Muscle of leg (tissue), 11 donors: ENCODE data around the gene CHSY3. TPM values are rescaled to one million over a fixed set of nuclear protein-coding genes. Genes with fewer than 3 reads are reported as not detected.
"Not testable (repeated sequence)": the region's sequence is repeated elsewhere in the genome, so short reads cannot be mapped to it uniquely, and the experiment has no call there.

ENCODE experiments used
- DNase-seq: peaks from one replicate; pipeline ENCODE4 v3.0.0; 2013
- H3K27ac ChIP-seq: one replicate; pipeline ENCODE4 v1.5.1; 2013; ENCODE audit warnings: mild to moderate bottlenecking, low read length, control low read depth
- H3K27me3 ChIP-seq: one replicate; pipeline ENCODE4 v1.6.1; 2013; ENCODE audit warnings: low read length; ENCODE audit not compliant: control insufficient read depth, insufficient read depth
- H3K36me3 ChIP-seq: one replicate; pipeline ENCODE4 v1.6.1; 2013; ENCODE audit warnings: low read length; ENCODE audit not compliant: control insufficient read depth, insufficient read depth
- H3K4me1 ChIP-seq: one replicate; pipeline ENCODE4 v1.6.1; 2013; ENCODE audit warnings: low read length; ENCODE audit not compliant: control insufficient read depth, insufficient read depth
- H3K4me3 ChIP-seq: one replicate; pipeline ENCODE4 v1.5.1; 2013; ENCODE audit warnings: low read length, control low read depth
- H3K9me3 ChIP-seq: replicated peaks from 2 replicates; pipeline ENCODE4 v1.6.1; 2013; ENCODE audit warnings: low read depth, low read length; ENCODE audit not compliant: control insufficient read depth
- WGBS: methylation state at CpG from one replicate; pipeline ENCODE4 v1.1.5; 2013; ENCODE audit warnings: missing lambda C conversion rate; ENCODE audit not compliant: insufficient coverage; 5-methylcytosine and 5-hydroxymethylcytosine counted together
- polyA plus RNA-seq, 8 donors: library from polyadenylated mRNA; unstranded; fragments of 120-200 nt; gene quantifications; one replicate each; pipeline versions ENCODE4 v1.2.1 to v1.2.3, GENCODE V29; 2013; ENCODE audit warnings: inconsistent platforms in 1 of 8, low replicate concordance in 1 of 8; ENCODE audit not compliant: insufficient read length in 8 of 8, insufficient read depth in 1 of 8
- total RNA-seq: library from RNA; stranded (reverse); fragments of 120-200 nt; gene quantifications from one replicate; pipeline ENCODE4 v1.2.4, GENCODE V29; 2013

Gene CHSY3
- total and polyA plus RNA-seq, 9 donors, result 4.5 to 9.3 (median 6.3) TPM

DNA sequence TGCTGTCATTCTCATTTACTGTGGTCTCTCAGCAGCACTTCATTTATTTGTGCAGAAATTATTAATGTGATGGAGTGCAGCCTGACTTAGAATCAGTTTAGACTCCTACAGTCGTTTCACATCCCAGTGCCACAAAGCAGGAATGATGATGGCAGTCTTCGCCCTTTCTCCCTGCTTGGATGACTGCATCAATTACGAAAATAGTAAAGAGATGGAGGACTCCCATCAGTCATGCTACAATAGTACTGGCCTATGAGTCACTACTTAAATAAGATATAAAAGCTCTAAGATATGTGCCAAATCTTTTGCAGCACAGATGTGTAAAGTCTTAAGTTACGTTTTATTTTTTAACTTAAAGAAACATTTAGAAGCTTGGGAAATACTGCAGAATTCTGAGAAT is 263.9 kb downstream of the CHSY3 start:
- Histone ChIP-seq H3K27ac (no peak overlapping the region), H3K4me3 (no peak overlapping the region), H3K9me3 (no peaks in the 10 kb centered on the region), H3K4me1 (no peaks in the 10 kb centered on the region), H3K36me3 (no peaks in the 10 kb centered on the region), H3K27me3 (no peaks in the 10 kb centered on the region)
- DNase-seq, result peak; percentile 47
- no CpG with 5 or more reads among the region's 4 CpGs for WGBS

- Histone ChIP-seq H3K4me1 (no peaks in the 10 kb centered on the region), H3K36me3 (no peaks in the 10 kb centered on the region), H3K27me3 (no peaks in the 10 kb centered on the region), H3K27ac (no peak overlapping the region), H3K9me3 (no peaks in the 10 kb centered on the region), H3K4me3 (no peak overlapping the region)
- no peak for DNase-seq
Measured at GRCh38 chr5:130171699-130172098, 267.4 kb downstream of the CHSY3 start.

DNA sequence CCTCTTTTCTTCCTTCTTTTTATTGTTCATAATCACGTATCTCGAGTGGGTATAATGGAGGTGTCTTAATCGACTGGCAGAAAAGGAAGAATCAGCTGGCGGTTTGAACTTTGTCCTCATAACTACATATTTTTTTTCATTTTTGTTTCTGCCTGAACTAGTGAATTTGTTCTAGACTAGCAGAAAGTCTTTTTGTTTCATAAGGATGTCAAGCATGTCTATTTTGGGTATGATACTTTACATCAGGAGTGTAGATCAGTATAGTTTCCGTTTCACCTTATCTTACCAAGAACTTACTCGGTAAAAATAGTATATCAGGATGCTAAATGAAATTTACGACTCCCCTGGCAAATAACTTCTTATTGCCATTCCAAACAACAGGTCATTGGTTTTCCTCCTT is 278.9 kb downstream of the CHSY3 start:
- no peaks in the 10 kb centered on the region for H3K27me3 ChIP-seq
- no peaks in the 10 kb centered on the region for H3K9me3 ChIP-seq
- WGBS, result no CpG with 5 or more reads among the region's 7 CpGs
- no peak overlapping the region for H3K27ac ChIP-seq
- H3K4me3 ChIP-seq, result no peak overlapping the region
- H3K36me3 ChIP-seq, result no peaks in the 10 kb centered on the region
- no peaks in the 10 kb centered on the region for H3K4me1 ChIP-seq
- DNase-seq, result no peak

GRCh38 chr5:130189961-130190360 is 285.7 kb downstream of the CHSY3 start:
- no peaks in the 10 kb centered on the region for H3K27me3 ChIP-seq
- DNase-seq, result no peak
- no peaks in the 10 kb centered on the region for H3K4me1 ChIP-seq
- no peak overlapping the region for H3K27ac ChIP-seq
- H3K9me3 ChIP-seq, result no peaks in the 10 kb centered on the region
- 95% methylated on average over 3 of the region's 4 CpGs for WGBS
- no peaks in the 10 kb centered on the region for H3K36me3 ChIP-seq
- no peak overlapping the region for H3K4me3 ChIP-seq

- DNase-seq, result no peak
Measured at GRCh38 chr5:130198927-130199326, 294.7 kb downstream of the CHSY3 start.

DNA sequence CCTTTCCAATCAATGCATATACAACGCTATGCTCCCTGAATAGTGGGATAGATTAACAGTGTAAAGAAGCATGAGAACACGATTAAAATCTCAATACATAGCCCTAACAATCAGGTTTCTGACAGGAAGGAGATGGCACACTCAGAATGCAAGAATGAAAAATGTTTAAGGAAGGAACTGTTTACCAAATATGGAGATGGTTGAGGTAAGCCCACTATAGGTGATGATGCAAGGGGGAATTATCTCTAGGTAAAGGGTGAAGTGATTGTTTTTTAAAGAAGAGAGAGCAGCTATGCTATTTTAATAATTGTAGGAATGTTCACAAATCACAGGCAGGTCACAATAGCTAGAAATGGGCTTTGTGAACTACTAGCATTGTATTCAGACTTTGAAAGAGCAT is 302.4 kb downstream of the CHSY3 start:
- WGBS, result no CpG with 5 or more reads among the region's 2 CpGs
- H3K27ac ChIP-seq, result no peak overlapping the region
- no peaks in the 10 kb centered on the region for H3K27me3 ChIP-seq
- H3K36me3 ChIP-seq, result no peaks in the 10 kb centered on the region
- no peak overlapping the region for H3K4me3 ChIP-seq
- H3K9me3 ChIP-seq, result no peaks in the 10 kb centered on the region
- H3K4me1 ChIP-seq, result no peaks in the 10 kb centered on the region
- DNase-seq, result no peak

More at GRCh38 chr5:130198927-130199326, 294.7 kb downstream of the CHSY3 start:
- H3K36me3 ChIP-seq, result no peaks in the 10 kb centered on the region
- H3K27ac ChIP-seq, result no peak overlapping the region
- H3K27me3 ChIP-seq, result no peaks in the 10 kb centered on the region
- 49% methylated on average over 3 of the region's 3 CpGs for WGBS
- no peak overlapping the region for H3K4me3 ChIP-seq
- H3K9me3 ChIP-seq, result no peaks in the 10 kb centered on the region
- H3K4me1 ChIP-seq, result no peaks in the 10 kb centered on the region

- no peak overlapping the region for H3K4me3 ChIP-seq
- no peak for DNase-seq
- H3K36me3 ChIP-seq, result no peaks in the 10 kb centered on the region
- H3K9me3 ChIP-seq, result no peaks in the 10 kb centered on the region
- no peak overlapping the region for H3K27ac ChIP-seq
- no peaks in the 10 kb centered on the region for H3K27me3 ChIP-seq
- no CpG with 5 or more reads among the region's 3 CpGs for whole genome bisulfite sequencing
- no peaks in the 10 kb centered on the region for H3K4me1 ChIP-seq
Measured at GRCh38 chr5:130213607-130214006, 309.3 kb downstream of the CHSY3 start.

GRCh38 chr5:130216286-130216685 is 312.0 kb downstream of the CHSY3 start:
- DNase-seq, result peak; percentile 86
- WGBS, result no CpG with 5 or more reads among the region's 2 CpGs
- Histone ChIP-seq H3K4me1 (no peaks in the 10 kb centered on the region), H3K4me3 (no peak overlapping the region), H3K9me3 (no peaks in the 10 kb centered on the region), H3K27me3 (no peaks in the 10 kb centered on the region), H3K36me3 (no peaks in the 10 kb centered on the region), H3K27ac (no peak overlapping the region)

- Histone ChIP-seq H3K4me1 (no peaks in the 10 kb centered on the region), H3K27ac (no peak overlapping the region), H3K27me3 (no peaks in the 10 kb centered on the region), H3K9me3 (no peaks in the 10 kb centered on the region), H3K4me3 (no peak overlapping the region), H3K36me3 (no peaks in the 10 kb centered on the region)
- peak; percentile 26 for DNase-seq
Measured at GRCh38 chr5:130222573-130222972, 318.3 kb downstream of the CHSY3 start.

- DNase-seq, H3K9me3 ChIP-seq, H3K4me3 ChIP-seq, H3K27me3 ChIP-seq, H3K27ac ChIP-seq, H3K4me1 ChIP-seq, H3K36me3 ChIP-seq: not testable (repeated sequence)
- WGBS, result no CpG with 5 or more reads among the region's 2 CpGs
Measured at GRCh38 chr5:130226556-130226955, 322.3 kb downstream of the CHSY3 start.

DNA sequence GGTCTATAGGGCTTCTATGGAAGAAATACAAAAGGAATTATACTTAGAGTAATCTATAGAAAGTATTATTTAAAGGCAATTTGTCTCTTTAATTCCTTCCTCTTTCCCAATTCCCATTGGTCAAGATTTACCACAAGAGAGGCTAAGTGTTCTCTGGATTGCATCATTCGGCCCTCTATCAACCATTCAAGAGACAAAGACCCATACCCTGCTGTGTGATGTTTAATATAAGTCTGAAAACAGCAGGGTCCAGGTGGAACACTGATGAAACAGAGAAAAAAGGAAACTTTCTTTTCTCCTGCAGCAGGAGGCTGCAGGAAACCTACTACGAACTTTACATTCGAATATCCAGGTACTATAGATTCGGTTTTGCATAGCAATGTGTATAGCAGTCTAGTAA is 323.4 kb downstream of the CHSY3 start:
- Histone ChIP-seq H3K9me3 (no peaks in the 10 kb centered on the region), H3K27me3 (no peaks in the 10 kb centered on the region), H3K4me1 (no peaks in the 10 kb centered on the region), H3K36me3 (no peaks in the 10 kb centered on the region), H3K27ac (no peak overlapping the region), H3K4me3 (no peak overlapping the region)
- DNase-seq, result no peak
- WGBS, result no CpG with 5 or more reads among the region's 4 CpGs
